ENCODE results near the gene CADPS. TPM values are rescaled to one million over a fixed set of nuclear protein-coding genes. Genes with fewer than 3 reads are reported as not detected.

CADPS gene
- total and polyA plus RNA-seq, 2 of the 4 experiments (the other 2 are of a cell fraction) = not detected

- ChIA-PET CTCF (no interaction called here), POLR2A (ENCODE audit: unreplicated experiment) (no interaction called here)
- no peak for TF ChIP-seq ELK1 (IDR thresholded peaks at IDR 0.05; ENCODE audit: borderline replicate concordance, low read depth, low read length)
- no peak for TF ChIP-seq RCOR1 (IDR thresholded peaks at IDR 0.05; ENCODE audit: insufficient replicate concordance, low read length)
- TF ChIP-seq MXI1 (IDR thresholded peaks at IDR 0.05; ENCODE audit: borderline replicate concordance, low read depth, low read length) = no peak
- no peak for TF ChIP-seq POLR2A (IDR thresholded peaks at IDR 0.05; ENCODE audit: low read depth, low read length)
- TF ChIP-seq FOS (IDR thresholded peaks at IDR 0.05; ENCODE audit: low read depth, low read length) = no peak
- no peak for TF ChIP-seq NFE2L2 (IDR thresholded peaks at IDR 0.05; ENCODE audit: low read depth, low read length)
- no peak for TF ChIP-seq CTCF (conservative IDR thresholded peaks at IDR 0.05; ENCODE audit: low read depth, low read length)
- TF ChIP-seq CEBPB (IDR thresholded peaks at IDR 0.05; ENCODE audit: low read depth, low read length) = no peak
- H3K27me3 ChIP-seq (ENCODE audit: control insufficient read depth, insufficient read depth, low read length) = no peaks in the 10 kb centered on the region
- no peak overlapping the region for H2BK120ac ChIP-seq (ENCODE audit: low read depth, low read length)
- no peaks in the 10 kb centered on the region for H3K4me1 ChIP-seq (ENCODE audit: control insufficient read depth, insufficient read depth, low read length)
- H3K27ac ChIP-seq (ENCODE audit: insufficient read depth, low read length) = no peak overlapping the region
- no peaks in the 10 kb centered on the region for H3K79me1 ChIP-seq (ENCODE audit: low read depth in 1 of 2, low read length in 2 of 2)
- ATAC-seq (ENCODE audit: low read depth) (no peak), DNase-seq (no peak)
- no peak overlapping the region for H4K8ac ChIP-seq (ENCODE audit: low read depth in 2 of 2, low read length in 2 of 2)
- H2AK9ac ChIP-seq (replicated peaks; ENCODE audit: low read depth, low read length, poor library complexity) = no peak overlapping the region
- WGBS, 2 experiments (ENCODE audit: extremely low coverage in 2 of 2, insufficient read length in 1 of 2) = no CpG with 5 or more reads among the region's 2 CpGs
- dilution Hi-C loops (cut with HindIII; ENCODE audit: low sequenced_read_pairs, unreplicated experiment) = no loop called here
- H3K4me3 ChIP-seq (ENCODE audit: insufficient read depth, low read depth, low read length) = no peak overlapping the region
- no peaks in the 10 kb centered on the region for H4K20me1 ChIP-seq (ENCODE audit: insufficient read depth, low read length)
- no peaks in the 10 kb centered on the region for H3K36me3 ChIP-seq (ENCODE audit: control insufficient read depth, insufficient read depth, low read length)
- no peak overlapping the region for H3K23ac ChIP-seq (ENCODE audit: low read depth, low read length)
- in situ Hi-C loops (cut with MboI; ENCODE audit: low sequenced_read_pairs) = no loop called here
- no peaks in the 10 kb centered on the region for H3K9me1 ChIP-seq (ENCODE audit: insufficient read depth, low read length)
- H2BK15ac ChIP-seq (ENCODE audit: low read depth, low read length) = no peak overlapping the region
- H3K9ac ChIP-seq (ENCODE audit: low read depth, low read length) = no peak overlapping the region
- no peak overlapping the region for H3K56ac ChIP-seq (ENCODE audit: extremely low read depth, insufficient read depth, low read length)
- H2AK5ac ChIP-seq (ENCODE audit: low read depth, low read length) = no peak overlapping the region
- no peak overlapping the region for H2BK5ac ChIP-seq (ENCODE audit: low read depth, low read length, poor library complexity, severe bottlenecking)
- H3K9me3 ChIP-seq (ENCODE audit: control insufficient read depth, insufficient read depth, low read length) = no peaks in the 10 kb centered on the region
- no peak overlapping the region for H2AFZ ChIP-seq (replicated peaks; ENCODE audit: low read length, poor library complexity)
- H4K91ac ChIP-seq (ENCODE audit: insufficient read depth, low read depth, low read length) = no peak overlapping the region
- no peak overlapping the region for H3K4me2 ChIP-seq (ENCODE audit: low read depth, low read length)
- H4K5ac ChIP-seq (ENCODE audit: low read depth, low read length) = no peak overlapping the region
- no TSS peak for BruUV-seq (replicated peaks)
- no peak overlapping the region for H3K4ac ChIP-seq (ENCODE audit: low read depth, low read length)
- no peak overlapping the region for H3K18ac ChIP-seq (ENCODE audit: low read depth, low read length)
- intact Hi-C loops (cut with micrococcal nuclease) = no loop called here
- no peak overlapping the region for H3K14ac ChIP-seq (replicated peaks; ENCODE audit: low read depth, low read length)
- H2BK20ac ChIP-seq (ENCODE audit: low read depth, low read length) = no peak overlapping the region
Measured at GRCh38 chr3:62793946-62794345, 81.3 kb downstream of the CADPS start.
